HG03280 (cell line): ENCODE measurements around the gene QDPR.
"Not testable (repeated sequence)": the region's sequence is repeated elsewhere in the genome, so short reads cannot be mapped to it uniquely, and the experiment has no call there.

Experiments
- ATAC-seq: cut with Tn5 transposase; IDR thresholded peaks from one replicate; pipeline ENCODE4 v1.9.1; 2021; ENCODE audit warnings: mild to moderate bottlenecking, moderate library complexity; ENCODE audit not compliant: unreplicated experiment

QDPR gene

DNA sequence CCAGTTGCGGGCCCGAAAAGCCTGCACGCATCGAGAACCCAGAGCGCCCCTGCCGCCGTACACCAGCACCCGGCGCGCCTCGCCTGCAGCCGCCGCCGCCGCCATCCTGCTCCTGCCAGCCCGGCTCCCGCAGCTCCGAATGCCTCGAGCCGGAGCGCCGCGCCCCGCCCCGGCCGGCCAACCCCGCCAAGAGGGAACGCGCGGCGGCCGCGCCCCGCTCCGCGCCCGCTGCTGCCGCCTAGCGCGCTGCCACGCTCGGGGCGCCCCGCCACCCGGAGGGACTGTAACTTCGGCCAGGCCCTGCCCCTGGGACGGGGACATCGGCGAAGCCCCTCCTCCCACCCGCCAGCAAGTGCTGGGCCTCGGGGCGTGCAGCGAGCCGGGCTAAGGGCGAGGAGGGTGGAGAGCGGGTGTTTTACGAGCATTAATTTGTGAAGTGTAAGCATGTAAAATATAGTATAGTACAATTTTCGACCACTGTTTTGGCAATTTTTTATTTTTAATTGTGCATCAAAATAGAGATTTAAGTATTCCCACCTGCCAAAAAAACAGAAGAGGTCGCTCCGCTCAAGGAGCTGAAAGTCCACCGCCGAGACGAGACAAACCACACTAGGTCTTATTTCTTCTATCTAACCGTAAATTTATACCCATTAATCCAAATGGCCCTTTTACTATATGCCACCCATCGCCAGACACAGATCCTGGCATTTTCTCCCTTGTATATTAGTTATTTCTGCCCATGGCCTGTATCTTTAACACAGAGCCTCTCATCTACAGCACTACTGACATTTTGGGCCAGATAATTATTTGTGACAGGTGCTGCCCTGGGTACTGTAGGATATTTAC, at the start of gene QDPR:
Gene QDPR, minus strand, starts transcription at position 141 of the 846 bp plus-strand sequence. Its CDS starts 36 bp downstream, at position 105.
- ATAC-seq = peak; percentile 94

- no peak for ATAC-seq
Observed at GRCh38 chr4:17561195-17561909, 49.5 kb upstream of the QDPR start.

DNA sequence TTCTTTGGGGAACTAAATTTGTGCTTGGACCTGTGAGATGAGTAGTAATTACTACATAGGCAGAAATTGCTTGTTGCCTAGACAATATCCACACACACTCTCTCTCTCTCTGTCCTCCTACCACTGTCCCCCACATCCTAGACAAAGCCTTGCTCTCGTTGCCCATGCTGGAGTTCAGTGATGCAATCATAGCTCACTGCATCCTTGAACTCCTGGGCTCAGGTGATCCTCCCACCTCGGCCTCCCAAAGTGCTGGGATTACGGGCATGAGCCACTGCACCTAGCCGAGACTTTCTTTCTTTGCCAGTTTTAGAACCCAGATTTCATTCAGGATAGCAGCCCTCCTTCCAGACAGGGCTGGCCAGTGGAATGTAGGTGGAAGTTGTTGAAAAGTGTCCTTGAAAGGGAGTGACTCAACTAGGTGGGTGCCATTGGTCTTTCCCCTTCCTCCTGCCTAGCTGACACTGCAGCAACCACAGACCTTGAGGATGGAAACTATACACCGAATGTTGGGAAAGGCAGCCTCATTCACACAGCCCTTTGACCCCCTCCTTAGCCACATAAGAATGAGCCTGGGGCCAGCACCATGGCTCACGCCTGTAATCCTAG, 48.3 kb upstream of the QDPR start:
- no peak for ATAC-seq

DNA sequence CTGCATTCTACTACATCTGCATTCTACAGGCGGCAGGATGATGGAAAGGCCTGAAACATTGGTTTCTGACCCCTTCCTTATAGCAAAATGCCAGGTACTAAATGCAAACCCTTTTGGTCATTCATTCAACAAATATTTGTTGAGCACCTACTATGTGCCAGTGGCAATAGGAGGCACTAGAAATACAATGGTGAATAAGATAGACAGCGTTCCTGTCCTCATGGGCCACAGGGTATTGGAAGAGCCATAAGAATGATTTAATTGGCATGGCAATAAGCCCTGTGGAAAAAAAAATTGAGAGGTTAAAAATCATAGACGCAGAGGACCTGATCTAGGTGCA, 47.8 kb upstream of the QDPR start:
- no peak for ATAC-seq

DNA sequence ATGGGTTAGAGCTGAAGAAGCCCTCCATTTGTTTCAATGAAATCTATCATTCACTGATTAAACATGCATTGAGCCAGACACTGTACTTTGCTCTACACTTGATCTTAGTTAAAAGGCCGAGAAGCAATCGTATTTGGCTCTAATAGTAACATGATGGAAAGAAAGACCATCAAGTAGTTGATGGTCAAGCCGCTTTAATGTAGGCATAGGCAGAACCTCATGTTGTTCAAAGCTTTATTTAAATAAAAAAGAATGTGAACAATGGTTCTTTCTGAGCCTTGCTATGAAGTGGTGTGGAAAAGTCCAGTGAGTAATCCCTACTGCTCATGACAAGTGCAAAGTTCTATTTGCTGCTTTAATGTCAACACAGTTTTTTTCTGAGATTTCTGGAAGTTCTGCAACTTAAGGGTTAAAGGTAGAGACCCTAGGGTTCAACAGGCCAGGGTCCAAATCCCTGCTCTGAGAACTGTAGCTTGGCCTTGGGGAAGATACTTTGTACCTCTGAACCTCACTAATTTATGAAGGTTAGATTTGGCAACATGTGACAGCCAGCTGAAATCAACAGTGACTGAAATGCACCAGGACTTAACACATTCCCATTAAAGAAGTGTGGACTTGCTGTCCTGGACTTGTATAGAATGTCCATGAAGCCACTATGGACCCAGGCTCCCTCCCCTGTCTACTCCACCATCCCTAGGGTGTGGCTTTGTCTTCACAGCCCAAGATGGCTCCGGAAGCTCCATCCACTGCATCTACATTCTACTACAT, 47.2 kb upstream of the QDPR start:
- no peak for ATAC-seq

DNA sequence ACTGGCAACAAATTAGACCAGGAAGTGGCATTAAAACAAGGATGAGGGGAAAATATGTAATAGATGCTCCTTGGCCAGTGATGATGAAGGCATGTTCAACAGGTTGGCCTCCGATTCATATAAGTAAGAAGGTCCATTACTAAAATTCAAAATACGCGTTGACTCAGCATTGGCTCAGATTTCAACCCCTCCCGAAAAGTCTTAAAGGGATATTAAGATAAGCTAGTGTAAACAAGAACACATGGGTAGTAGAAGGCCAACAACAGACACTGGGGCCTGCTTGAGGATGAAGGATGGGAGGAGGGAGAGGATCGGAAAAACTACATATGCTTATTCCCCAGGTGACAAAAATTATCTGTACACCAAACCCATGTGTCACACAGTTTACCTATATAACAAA, 46.0 kb upstream of the QDPR start:
- no peak for ATAC-seq

DNA sequence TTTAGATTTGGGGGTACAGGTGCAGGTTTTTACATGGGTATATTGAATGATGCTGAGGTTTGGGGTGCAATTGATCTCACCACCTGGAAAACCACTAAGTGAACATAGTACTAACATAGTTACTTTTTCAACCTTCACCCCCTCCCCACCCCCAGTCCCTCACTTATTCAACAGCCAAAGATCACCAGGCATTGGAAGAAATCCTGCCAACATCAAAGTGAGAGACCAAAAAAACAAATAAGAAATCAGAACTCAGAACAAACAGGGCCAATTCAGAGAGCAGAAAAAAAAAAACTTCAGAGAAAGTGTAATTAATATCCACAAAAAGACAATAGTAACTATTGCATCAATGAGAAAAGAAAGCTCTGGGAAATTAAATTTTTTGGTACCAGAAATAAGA, 44.6 kb upstream of the QDPR start:
- no peak for ATAC-seq

GRCh38 chr4:17554568-17554967, 42.7 kb upstream of the QDPR start:
- ATAC-seq = no peak

GRCh38 chr4:17552427-17552826, 40.5 kb upstream of the QDPR start:
- ATAC-seq = peak; percentile 43

GRCh38 chr4:17550549-17550948, 38.7 kb upstream of the QDPR start:
- no peak for ATAC-seq

DNA sequence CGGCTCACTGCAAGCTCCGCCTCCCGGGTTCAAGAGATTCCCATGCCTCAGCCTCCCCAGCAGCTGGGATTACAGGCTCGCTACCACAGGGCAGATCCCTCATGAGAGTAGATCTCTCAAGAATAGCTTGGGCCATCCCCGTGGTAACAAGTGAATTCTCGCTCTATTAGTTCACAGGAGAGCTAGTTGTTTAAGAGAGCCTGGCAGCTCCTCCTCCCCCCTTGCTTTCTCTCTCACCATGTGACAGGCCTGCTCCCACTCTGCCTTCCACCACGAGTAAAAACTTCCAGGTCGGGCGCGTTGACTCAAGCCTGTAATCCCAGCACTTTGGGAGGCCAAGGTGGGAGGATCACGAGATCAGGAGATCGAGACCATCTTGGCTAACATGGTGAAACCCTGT, 34.8 kb upstream of the QDPR start:
- ATAC-seq = no peak

DNA sequence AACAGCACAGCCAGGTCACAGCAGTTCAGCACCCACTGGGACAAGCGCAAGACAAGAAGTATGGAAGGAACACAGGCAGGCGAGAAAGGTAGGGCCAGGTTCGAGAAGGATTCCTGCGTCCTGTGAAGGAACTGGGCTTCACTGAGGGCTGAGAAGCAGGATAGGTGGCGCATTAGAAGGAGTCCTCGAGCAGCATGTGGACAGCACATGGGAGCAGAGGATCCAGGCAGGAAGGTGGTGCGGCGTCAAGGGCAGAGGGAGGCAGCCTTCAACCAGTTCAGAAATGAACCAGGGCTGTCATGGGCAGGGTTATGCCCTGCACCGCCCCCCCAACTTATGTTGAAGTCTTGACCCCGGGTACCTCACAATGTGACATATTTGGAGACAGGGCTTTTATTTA, 34.3 kb upstream of the QDPR start:
- no peak for ATAC-seq

DNA sequence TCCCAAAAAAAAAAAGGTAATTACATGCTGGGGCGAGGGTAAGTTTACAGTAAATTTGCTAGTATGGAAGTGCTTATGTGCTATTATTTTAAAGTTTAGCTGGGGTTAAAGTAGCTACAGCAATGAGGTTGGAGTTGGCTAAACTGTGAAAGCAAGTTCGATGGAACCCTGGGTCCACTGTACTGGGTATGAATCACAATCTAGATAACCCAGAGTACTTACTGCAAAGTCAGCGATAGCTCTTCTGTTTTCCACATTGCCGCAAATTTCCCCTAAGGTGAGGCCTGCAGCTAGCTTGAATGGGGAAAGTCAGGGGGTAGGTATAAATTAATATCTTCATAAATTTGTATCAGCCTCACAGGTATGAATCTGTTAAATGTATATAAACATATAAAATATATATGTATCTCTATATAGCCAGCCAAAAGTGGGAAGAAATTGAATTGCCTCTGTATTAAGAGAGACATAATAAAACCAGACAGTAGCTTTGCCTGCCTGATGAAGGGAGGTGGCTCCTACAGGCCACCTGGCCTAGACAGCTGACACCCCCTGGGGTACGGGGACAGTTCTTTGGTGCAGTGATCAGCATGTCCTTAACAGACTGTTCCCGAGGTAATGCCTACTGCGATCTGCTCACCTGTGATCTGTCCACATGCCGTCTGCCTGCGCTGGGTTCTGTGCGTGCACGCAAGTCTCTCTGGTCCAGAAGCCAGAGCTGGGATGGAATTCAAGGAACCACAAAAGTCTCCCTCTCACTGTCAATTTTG, 33.7 kb upstream of the QDPR start:
- no peak for ATAC-seq

DNA sequence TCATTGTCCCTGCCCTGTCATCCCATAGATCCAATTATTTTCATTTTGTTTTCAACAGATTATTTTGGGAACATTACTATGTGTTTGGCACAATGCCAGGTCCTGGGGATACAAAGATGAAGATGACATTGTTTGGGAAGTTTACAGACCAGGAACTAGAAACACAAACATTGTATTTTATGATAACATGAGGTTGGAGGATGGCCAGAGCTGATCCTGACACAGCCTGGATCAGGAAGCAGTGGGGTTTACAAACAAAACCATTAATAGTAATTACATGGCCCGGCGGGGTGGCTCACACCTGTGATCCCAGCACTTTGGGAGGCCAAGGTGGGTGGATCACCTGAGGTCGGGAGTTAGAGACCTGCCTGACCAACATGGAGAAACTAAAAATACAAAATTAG, 32.9 kb upstream of the QDPR start:
- ATAC-seq = no peak

DNA sequence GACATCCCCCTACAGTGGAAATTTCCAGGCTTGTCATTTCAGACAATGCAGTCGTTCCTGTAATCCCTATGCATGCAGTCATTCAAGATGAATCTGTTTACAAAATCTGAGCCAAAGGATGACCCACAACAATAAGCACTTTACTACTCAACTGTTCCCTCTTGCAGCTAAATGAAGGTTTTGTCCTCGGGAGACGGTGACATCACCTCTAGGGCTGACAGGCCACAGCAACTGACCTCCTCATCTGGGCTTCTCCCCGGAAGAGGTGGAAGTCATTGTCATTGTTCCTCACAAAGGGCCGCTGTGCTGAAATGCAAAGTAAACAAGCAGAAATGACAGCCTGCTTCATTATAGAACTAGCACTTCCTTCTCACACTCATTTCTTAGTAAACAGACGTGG, 32.3 kb upstream of the QDPR start:
- no peak for ATAC-seq

DNA sequence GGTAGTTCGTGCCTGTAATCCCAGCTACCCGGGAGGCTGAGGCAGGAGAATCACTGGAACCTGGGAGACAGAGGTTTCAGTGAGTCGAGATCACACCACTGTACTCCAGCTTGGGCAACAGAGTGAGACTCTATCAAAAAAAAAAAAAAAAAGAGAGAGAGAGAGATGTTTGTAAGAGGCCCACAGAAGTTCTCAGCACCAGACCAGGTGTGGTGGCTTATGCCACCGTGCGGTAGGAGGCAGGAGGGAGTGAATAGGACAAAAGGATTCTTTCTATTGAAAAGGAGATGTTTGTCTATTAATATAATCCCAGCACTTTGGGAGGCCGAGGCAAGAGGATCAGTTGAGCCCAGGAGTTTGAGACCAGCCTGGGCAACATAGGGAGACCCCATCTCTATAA, 25.2 kb upstream of the QDPR start:
- ATAC-seq = not testable (repeated sequence)

- ATAC-seq = no peak
Observed at GRCh38 chr4:17535906-17536305, 24.0 kb upstream of the QDPR start.

DNA sequence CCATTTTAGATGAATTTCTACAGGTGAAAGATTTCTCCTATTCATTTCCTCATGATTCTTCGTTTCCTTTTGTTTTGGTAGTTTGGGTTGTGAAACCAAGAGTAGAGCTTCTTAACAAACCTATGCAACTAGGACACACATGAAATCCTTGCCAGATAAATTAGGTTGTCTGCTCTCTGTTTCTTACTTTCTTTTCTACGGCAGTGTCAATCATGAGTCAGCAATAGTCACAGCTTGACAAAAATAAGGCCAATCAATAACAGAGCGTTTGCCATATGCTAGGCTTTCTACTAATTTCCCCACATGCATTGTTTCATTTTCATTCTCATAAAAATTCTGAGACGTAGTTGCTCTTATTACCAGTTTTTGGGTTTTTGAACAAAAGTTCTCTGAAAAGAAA, 23.4 kb upstream of the QDPR start:
- no peak for ATAC-seq

- no peak for ATAC-seq
Observed at GRCh38 chr4:17534705-17535104, 22.8 kb upstream of the QDPR start.

GRCh38 chr4:17531538-17532285, 19.8 kb upstream of the QDPR start:
- ATAC-seq = no peak
